PC-9 (cell line): ENCODE data around the gene BCO2.

Source experiments
- CTCF ChIP-seq: fragments of 200-600 bp; sonication (generic); conservative IDR thresholded peaks from 2 replicates; pipeline ENCODE4 v1.6.1; 2017; ENCODE audit warnings: mixed run types, antibody characterized with exemption, mild to moderate bottlenecking, moderate library complexity
- EZH2 ChIP-seq: fragments of 200-600 bp; sonication (generic); IDR thresholded peaks from 2 replicates; pipeline ENCODE4 v1.8.0; 2017; ENCODE audit warnings: antibody characterized with exemption, low read depth

- TF ChIP-seq CTCF (no peak), EZH2 (no peak)
Measured at GRCh38 chr11:112156956-112157766, 18.2 kb upstream of the BCO2 start.
